Inferior parietal cortex (tissue), 1 donor: ENCODE data around the gene KCNMA1.

Source experiments
- DNase-seq: peaks from one replicate; pipeline ENCODE4 v3.0.0-alpha.2; 2016; ENCODE audit errors: extremely low spot score

Gene KCNMA1

DNA sequence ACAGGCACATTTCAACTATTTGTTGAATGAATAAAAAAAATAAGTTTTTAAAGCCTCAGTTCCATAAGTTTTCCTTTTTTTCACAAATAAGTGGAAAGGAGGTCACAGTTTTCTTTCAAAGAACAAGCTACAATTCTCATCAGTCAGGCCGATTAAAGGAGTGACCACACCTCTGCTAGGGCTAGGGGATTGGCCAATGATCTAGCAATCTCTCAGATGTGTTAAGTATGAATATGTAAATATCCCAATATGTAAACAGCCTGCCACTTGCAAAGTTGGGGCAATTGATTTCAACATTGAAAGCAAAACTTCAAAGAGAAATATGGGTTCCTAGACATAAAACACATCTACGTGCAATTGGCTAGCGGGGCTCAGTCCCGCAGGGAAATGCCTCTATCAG, 614.9 kb downstream of the KCNMA1 start:
- no peak for DNase-seq

DNA sequence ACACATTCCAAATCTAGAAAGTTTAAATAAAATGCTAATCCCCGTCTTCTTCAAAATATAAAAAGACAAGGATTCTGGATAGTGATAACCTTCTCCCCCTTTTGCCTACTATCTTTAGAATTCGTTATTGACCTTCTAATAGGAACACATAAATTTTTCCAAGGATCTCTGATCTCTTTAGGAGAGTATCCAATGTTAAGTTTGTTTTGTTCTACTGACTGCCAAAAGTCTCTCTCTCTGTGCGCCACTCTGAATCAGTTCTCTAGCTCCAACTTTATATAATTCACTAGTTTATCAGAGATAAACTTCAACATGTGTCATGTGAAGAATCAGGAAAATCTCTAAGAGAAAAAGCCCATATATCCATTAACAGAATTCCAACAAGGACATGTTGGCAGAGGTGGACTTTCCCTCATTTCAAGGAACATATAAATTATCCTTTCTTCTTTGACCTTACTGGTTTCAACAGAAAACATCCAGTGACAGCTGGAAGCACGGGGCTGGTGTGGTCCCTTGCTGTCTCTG, 615.6 kb downstream of the KCNMA1 start:
- DNase-seq: no peak

DNA sequence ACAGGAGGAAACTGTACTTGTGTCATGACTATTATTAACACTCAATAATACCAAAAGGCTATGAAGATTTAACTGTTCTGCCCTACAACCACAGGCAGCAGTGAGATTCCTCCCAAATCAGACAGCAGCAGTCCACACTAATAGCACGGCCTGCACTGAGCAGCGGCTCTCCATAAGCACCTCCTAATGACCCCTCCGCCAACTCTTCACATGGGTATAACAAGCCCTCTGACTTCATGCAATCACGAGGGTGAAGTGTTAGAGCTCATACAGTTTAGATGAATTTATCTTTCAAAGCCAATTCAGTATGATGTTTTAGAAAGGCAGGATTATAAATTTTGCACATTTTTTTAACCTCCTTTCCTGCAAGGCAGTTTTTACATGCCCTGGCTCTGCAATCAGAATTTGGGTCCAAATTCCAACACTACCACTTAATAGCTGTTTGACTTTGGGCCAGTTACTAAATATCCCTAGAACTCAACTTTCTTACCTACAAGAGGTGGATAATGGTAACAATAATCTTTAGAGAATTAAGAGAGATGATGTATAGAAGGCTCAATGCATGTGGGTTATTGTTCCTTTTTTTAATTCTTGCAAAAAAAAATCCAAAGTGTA, 617.1 kb downstream of the KCNMA1 start:
- no peak for DNase-seq

DNA sequence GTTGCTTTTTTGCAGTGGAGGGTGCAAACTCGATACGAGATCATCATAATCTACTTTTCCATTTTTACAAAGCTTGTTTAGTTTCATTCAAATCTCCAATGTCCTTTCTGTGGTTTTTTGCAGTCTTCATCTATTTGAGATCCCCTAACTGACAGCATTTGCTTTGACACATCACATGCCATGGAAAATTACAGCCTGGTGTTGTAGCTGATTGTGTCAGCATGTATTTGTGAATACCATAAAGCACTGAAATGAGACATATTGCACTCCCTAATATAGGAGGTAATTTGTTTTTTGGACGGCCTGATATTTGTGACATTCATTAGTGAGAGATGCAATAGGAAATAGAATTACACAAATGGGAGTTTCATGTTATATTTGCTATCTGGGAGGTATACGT, 620.8 kb downstream of the KCNMA1 start:
- DNase-seq: no peak

DNA sequence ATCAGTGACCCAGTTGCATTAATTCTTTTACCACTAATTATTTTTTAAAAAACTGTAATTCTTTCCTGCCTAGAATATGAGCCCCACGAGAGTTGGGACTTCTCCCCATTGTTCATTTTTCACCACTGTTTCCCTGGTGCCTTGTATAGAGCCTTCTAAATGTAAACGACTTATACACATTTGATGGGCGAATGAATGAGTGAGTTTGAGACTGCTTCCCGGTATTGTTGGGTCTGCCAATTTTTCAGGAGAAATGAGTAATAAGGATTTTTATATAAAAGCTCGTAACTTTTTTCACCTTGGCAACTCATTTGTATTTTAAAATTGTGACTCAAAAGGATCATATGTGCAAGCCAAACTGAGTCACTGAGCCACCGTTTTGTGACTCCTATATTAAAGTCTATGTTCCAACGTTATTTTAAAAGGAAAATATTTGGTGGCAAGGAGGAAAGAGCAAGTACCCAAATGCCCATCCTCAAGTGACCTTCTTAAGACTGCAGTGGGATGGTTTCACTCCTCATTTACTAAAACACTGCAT, 621.3 kb downstream of the KCNMA1 start:
- no peak for DNase-seq

DNA sequence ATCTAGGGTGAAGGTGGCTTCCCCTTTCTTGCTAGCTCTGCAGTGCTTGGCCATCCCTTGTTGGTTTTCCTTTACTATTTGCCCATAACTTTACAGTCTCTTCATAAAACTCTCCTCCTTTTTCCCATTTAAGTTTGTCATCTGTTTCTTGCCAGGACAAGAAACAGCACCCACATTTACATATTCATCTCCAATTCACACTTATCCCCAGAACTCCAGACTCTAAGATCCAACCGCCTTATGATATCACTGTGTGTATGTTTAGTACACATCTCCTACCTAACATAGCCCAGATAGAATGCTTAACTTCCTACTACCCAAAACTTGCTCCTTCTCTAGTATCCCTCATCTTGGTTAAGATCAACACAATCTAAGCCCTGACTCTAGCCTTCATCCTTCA, 622.2 kb downstream of the KCNMA1 start:
- DNase-seq: no peak

DNA sequence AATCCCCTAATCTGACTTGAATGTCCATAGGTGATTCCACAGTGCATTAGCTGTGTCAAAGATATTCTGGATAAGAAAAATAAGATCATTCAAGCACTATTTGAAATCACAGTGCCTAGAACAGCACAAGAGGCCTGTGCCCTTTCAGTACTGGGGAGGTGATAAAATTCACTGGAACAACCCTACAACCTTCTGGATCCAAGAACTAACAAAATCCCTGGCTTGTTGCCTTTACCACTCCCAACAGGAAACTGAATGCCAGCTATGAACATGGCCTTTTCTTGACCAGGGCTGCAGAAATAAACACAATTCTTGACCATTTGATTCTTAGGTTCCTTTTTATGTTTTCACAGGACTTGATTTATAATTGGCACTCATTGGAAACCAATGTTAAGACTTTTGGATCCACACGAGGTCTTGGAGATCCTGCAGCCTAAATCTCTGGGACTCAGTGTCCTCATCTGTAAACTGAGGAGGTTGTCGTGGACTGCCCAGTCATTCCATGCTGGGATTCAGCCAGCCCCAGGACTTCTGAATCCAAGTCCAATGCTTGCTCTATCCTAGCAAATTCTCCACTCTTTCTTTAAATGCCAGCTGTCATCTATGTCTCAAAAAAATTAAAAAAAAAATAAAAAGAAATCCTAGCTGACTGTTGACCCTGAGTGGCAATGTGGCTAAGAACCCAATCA, 624.7 kb downstream of the KCNMA1 start:
- no peak for DNase-seq

DNA sequence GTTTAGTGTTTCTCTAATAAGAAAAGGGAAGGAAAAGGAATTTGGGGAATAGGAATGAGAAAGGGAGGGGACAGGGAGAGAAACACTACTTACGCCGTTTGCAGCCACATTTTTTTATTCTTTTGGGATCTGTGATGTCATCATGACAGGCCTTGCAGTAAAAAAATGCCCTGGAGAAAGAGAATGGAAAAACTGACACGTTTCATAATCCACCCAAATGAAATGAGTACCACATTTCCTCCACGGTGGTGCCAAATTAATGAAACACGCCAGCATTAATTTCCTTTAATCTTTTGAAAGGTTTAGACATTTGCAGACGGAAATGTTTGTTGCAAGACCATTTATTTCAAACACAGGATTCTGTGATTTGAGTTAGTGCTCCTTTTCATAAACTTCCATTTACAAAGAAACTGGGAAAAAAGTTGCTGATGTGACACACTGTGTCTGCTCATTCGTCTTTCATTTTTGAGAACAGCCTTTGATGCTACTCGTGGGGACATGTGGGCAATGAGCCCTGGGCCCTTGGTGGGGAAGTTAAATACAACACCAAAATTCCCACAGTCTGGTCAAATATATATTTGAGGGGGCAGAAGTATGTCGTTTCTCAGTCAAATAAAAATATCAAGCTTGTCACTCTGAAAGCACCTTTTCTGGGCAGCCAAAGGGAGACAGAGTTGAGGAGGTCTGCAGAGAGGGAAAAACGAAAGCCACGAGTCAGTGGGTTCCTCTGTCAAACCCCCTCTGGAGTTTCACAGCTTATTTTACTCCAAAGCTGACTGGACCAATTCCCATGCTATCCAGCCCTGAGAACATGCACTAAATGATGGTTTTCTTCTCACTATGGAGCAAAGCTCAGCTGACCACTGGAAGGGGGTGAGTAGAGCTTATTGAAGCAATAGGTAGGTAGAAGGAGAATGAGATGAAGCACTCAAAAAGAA, 625.5 kb downstream of the KCNMA1 start:
- no peak for DNase-seq

DNA sequence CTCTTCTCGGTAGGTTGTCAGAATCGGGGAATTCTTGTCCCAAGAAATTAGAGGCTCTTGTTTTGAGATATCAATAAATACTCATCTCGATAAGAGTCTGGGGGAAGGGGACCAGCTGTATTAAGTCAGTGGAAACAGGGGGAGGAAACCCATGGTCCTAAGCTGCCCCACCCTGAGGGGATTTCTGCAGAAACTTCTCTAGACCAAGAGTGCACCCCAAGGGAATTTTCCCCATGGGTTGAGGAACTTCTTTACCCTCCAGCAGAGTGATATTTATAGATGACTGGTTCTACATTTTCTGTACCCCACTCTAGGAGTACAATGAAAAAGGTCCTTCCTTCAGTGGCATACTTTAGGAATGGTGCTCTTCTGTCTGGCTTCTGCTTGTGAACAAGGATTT, 627.2 kb downstream of the KCNMA1 start:
- no peak for DNase-seq

DNA sequence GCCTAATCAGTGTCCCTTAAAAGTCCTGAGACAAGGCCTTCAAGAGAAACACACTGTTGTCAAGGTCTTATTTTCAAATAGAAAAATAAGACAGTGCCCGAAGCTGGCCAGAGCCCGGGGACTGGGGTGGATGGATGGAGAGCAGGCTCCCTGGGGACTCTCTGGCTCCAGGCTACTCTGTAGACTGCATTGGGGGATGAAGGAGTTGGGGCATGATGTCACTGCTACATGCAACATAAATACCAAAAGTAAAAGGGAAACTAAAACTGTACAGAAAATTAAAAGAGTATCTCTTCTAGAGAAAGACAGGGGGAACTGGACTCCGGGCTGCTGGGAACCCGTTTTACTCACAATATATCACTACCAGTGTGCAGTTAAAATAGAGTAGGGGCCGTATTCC, 629.8 kb downstream of the KCNMA1 start:
- no peak for DNase-seq

DNA sequence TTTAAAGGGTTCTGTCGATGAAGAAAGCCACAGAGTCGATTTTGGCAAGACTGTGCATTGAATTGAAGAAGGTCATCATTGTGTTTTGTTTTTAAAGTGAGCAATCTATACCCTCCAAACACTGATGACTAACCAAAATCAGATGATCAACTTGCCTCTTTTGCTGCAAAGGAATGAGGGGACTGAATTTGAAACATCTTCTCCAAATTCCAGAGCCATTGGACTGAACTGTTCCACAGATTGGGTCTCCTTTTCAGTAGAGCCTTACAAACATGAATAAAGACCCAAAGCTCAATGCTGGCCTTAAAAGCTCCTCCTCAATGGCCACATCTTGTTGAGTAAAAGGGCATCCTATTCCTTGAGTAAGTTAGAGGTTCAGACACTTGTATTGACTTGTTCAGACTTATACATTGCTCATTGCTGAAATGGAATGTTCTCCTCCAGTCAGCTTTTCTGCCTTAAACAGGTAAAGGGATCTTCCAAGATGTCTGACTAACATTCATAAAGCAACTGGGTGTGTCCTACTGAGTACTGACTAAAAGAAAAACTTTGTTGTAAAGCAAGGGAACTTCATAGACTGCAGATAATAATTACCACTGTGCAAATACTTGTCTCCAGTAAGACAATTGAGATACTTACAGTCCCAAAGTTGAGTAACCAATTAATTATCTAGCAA, 630.6 kb downstream of the KCNMA1 start:
- DNase-seq: no peak

DNA sequence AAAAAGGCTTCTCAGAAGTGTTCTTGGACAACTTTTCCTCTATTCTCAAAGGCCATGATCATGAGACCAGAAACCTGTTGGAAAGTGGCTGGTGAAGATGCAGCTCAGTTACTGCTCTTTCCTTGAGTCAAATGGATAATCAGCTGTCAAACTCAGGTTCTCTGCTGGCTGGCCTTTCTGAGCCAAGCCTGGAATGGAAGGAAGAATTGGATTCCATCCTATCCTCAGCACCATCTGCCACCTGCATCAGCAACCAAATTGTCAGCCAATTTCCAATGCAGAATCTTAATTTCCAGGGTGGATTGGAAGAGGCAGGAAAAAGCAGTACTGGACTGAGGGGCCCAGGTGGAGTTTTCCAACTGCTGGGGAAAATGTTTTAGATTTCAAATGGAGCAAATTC, 631.7 kb downstream of the KCNMA1 start:
- DNase-seq: no peak

DNA sequence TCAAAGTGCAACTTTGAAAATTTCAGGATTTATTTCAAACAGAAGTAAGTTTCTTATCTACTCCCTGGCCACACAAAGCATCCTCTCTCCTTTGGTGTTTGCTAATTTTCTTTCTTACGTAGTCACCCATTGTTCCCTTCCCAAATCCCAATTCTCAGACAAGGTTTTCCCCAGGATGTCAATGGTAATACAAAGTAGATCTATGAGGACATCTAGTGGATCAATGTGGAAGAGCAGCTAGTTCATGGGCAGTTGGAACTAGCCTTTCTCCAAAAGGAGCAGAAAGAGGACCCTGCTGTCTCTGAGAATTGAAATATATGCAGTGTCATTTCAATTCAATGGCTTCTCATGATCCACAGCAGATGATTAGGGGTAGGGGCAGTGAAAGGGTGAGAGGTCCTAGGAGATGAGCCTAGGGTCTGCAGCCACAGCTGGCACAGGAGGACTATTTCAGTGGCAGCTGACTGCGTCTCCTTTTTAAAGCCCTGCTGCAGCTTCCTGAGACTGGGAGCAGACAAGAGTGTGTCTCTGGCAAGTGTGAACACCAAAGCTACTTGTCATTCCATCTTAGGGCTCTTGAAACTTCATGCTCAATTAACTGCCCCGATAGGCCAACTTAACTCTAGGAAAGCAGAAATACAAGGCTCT, 632.6 kb downstream of the KCNMA1 start:
- peak; percentile 79 for DNase-seq

DNA sequence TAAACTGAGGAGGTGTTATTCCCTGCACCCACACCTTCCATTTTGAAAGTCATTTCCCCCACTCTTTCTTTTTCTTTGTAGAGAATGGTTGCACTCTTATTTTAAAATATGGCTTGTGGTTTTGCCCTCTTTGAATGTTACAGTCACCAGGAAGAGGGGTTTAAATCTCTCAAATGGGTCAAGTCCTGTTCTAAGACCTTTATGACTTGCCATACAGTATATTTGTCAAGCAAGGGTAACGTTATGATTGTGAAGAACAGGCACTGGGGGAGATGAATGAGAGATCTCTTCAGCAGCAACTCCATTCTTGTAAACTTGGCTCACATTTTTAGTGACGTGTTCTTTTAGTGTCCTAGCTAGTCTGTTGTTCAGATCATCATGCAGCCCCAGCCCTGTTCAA, 634.7 kb downstream of the KCNMA1 start:
- DNase-seq: no peak

DNA sequence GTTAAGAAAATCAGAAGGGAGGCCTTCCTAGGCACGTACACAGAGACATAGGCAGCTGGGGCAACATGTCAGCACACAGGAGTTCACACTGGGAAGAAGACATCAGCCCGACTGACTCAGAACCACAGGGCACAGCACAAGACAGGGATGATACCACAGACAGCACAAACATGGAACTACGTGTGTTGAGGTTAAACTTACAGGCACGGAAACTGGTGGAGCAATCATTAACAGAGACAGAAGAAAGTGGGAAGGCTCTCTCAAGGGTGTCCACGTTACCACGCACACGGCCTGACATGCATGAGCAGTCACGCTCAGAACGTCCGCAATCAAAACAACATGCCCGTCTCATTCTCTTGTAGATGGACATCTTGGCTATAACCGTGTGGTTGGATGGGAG, 636.4 kb downstream of the KCNMA1 start:
- no peak for DNase-seq

DNA sequence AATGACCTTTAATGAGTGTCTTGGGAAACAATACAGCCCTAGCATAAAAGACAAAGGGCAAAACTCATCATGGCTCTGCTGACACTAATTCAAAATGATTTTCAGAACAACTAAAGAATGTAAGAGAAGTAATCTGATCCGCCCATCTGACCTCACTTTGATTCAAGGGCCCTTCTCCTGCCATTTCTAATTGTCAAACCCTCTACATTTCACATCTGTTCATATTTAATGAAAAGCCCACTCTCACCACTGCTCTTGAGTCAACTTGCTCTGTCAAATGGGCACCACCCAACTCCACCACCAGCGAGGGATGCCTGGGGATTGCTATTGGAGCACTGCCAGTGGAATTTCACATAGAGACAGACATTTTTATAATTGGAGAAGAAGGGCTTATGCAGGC, 639.2 kb downstream of the KCNMA1 start:
- DNase-seq: no peak

DNA sequence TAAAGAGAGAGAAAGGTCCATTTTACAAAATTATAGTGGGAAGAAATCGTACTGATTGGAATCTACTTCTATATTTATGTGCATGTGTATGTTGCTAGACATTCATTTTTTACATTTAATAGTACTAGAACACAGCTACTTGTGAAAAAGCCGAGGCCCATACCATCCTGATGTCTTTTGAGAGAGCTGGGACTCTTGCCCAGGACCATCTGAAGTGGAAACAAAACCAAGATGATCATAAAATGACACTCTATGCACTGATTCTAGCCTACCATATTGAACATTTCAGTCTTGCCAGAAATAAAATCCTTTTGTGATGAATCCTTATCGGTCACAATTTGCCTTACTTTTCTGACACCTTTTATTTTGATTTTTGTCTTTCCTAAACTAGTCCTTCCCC, 640.0 kb downstream of the KCNMA1 start:
- no peak for DNase-seq

DNA sequence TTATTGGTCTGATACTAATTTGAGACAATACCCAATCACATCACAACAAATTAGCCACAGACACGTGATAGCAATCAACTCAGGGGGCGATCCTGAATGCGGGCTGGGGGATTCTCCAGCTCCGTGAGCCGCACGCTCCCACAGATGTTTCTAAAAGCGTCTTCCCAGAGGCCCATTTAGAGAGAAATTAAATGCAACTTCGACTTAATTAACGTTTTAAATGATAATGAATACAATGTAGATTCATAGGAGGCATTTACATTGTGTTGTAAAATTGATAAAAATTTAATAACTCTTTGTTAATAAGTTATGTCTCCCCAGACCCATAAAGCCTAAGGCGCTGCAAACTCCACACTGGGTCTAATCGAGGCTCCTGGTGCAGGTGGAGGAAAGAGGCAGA, 642.6 kb downstream of the KCNMA1 start:
- DNase-seq: no peak

DNA sequence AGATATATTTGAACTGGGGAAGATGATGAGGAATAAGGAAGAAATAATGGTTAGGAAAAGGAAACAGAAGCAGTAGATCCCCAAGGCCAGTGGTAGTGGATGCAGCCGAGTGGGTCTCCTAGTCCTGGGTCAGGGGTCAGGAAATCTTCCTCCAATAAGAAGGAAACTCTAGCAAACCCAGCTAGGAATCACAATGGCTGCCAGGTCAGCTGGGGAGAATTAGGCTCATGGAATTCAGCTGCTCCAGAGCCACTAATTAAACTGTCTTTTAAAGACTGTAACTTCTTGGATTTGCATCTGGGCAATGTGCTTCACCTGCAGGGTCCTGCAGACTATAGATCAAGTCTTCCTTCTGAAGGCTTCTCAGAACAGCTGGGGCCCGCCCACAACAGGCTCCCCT, 644.4 kb downstream of the KCNMA1 start:
- DNase-seq: no peak

DNA sequence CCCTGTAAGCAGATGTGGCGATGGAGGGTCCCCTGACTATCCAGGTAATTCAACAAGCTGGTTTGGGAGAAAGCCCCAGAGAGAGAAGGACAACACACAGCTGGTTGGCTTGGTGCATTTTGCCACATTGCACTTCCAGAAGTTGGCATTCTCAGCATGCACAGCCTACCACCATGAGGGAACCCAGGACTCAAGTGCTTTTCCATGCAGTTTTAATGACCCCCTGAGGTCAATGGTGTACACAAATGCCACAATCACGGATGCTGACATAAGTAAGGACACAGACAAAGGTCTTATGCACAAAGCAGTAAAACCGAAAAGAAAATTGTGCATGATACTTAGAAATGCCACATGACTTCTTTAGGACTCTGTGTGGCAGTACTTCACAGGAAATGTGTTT, 645.1 kb downstream of the KCNMA1 start:
- no peak for DNase-seq

DNA sequence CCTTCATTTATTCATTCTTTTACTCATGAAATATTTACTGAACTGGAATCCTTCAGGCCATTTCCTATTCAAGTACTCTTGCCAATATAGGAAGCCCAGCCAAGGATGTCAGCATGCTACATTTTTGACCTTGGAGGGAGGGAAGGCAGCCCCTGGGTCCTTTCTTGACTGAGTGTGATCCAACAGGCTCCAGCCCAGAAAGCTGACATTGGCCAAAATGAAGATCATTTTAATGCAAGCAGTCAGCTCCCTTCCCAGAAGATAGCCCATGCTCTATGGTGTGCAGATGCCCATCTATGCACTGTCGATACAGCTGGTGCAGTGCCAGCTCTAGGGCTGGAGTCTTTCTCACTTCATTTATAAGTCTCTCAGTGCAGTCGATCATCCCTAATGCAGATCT, 646.0 kb downstream of the KCNMA1 start:
- DNase-seq: no peak
